Brain microvascular endothelial cell (primary cell): ENCODE measurements around the gene FBXW12.
"Not testable (repeated sequence)": the region's sequence is repeated elsewhere in the genome, so short reads cannot be mapped to it uniquely, and the experiment has no call there.

Experiments used
- DNase-seq: peaks from one replicate; pipeline ENCODE4 v3.0.0-alpha.2; 2020
- H3K27ac ChIP-seq: fragments of 250-450 bp; sonication (Bioruptor Pico); 2 replicates; pipeline ENCODE4 v1.5.1; 2020; ENCODE audit warnings: mild to moderate bottlenecking, moderate library complexity
- H3K27me3 ChIP-seq: fragments of 250-450 bp; sonication (Bioruptor Pico); replicated peaks from 2 replicates; pipeline ENCODE4 v1.5.1; 2020; ENCODE audit warnings: mild to moderate bottlenecking
- H3K36me3 ChIP-seq: fragments of 250-450 bp; sonication (Bioruptor Pico); replicated peaks from 2 replicates; pipeline ENCODE4 v1.5.1; 2020; ENCODE audit warnings: mild to moderate bottlenecking
- H3K4me3 ChIP-seq: 2 replicates; pipeline ENCODE4 v1.5.1; 2011; ENCODE audit warnings: low read depth, mild to moderate bottlenecking, control low read depth, low read length, moderate library complexity
- CTCF ChIP-seq: IDR thresholded peaks from 2 replicates; pipeline ENCODE4 v1.5.1; 2011; ENCODE audit warnings: low read depth, mild to moderate bottlenecking, moderate library complexity, low read length, control low read depth, inconsistent platforms; ENCODE audit errors: missing control alignments
- in situ Hi-C: cut with HindIII; loops from 2 replicates; pipeline ENCODE4 v1.10.0; 2017; ENCODE audit warnings: low sequenced_read_pairs, low pct_ligation_motif_present

FBXW12 gene

GRCh38 chr3:48371651-48372376 is at the start of gene FBXW12:
Gene FBXW12 (plus strand): TSS chr3:48372219. CDS start chr3:48372768, 549 bp downstream.
- in situ Hi-C loops: no loop called here
- H3K27ac ChIP-seq: no peak within 1 kb of the TSS
- H3K4me3 ChIP-seq: no peak within 1 kb of the TSS
- TF ChIP-seq CTCF: no peak
- DNase-seq: no peak
- no peaks in the 10 kb centered on the region for H3K36me3 ChIP-seq
- no peaks in the 10 kb centered on the region for H3K27me3 ChIP-seq

- in situ Hi-C loops, H3K4me3 ChIP-seq, H3K27ac ChIP-seq, H3K27me3 ChIP-seq, DNase-seq, H3K36me3 ChIP-seq: not testable (repeated sequence)
Measured at GRCh38 chr3:48331706-48332435, 40.1 kb upstream of the FBXW12 start.

- H3K27ac ChIP-seq, in situ Hi-C loops, H3K36me3 ChIP-seq, H3K27me3 ChIP-seq, H3K4me3 ChIP-seq, DNase-seq: not testable (repeated sequence)
Measured at GRCh38 chr3:48333346-48334245, 38.4 kb upstream of the FBXW12 start, which contains the start of gene SPINK8. Gene SPINK8 (minus strand): TSS chr3:48333661. CDS start chr3:48328341, 5,320 bp downstream.

- TF ChIP-seq CTCF: no peak
- no peak for DNase-seq
- Histone ChIP-seq H3K4me3 (no peak overlapping the region), H3K27ac (no peak overlapping the region), H3K27me3 (no peaks in the 10 kb centered on the region), H3K36me3 (no peaks in the 10 kb centered on the region)
- in situ Hi-C loops: no loop called here
Measured at GRCh38 chr3:48334605-48335004, 37.4 kb upstream of the FBXW12 start.

- H3K36me3 ChIP-seq, H3K4me3 ChIP-seq, H3K27me3 ChIP-seq, DNase-seq, in situ Hi-C loops, H3K27ac ChIP-seq: not testable (repeated sequence)
Measured at GRCh38 chr3:48335286-48335685, 36.7 kb upstream of the FBXW12 start.

- H3K27me3 ChIP-seq, H3K27ac ChIP-seq, DNase-seq, H3K4me3 ChIP-seq, H3K36me3 ChIP-seq, in situ Hi-C loops: not testable (repeated sequence)
Measured at GRCh38 chr3:48337536-48337935, 34.5 kb upstream of the FBXW12 start.

GRCh38 chr3:48338635-48339034 is 33.4 kb upstream of the FBXW12 start:
- Histone ChIP-seq H3K27me3 (no peaks in the 10 kb centered on the region), H3K36me3 (no peaks in the 10 kb centered on the region), H3K4me3 (no peak overlapping the region), H3K27ac (no peak overlapping the region)
- TF ChIP-seq CTCF: no peak
- in situ Hi-C loops: no loop called here
- no peak for DNase-seq
